ENCODE data around the gene CCDC154. TPM values are rescaled to one million over a fixed set of nuclear protein-coding genes. Genes with fewer than 3 reads are reported as not detected.

The CCDC154 gene
- total RNA-seq, 2 experiments from 2014 or later: 0.85 to 1.1 TPM

DNA sequence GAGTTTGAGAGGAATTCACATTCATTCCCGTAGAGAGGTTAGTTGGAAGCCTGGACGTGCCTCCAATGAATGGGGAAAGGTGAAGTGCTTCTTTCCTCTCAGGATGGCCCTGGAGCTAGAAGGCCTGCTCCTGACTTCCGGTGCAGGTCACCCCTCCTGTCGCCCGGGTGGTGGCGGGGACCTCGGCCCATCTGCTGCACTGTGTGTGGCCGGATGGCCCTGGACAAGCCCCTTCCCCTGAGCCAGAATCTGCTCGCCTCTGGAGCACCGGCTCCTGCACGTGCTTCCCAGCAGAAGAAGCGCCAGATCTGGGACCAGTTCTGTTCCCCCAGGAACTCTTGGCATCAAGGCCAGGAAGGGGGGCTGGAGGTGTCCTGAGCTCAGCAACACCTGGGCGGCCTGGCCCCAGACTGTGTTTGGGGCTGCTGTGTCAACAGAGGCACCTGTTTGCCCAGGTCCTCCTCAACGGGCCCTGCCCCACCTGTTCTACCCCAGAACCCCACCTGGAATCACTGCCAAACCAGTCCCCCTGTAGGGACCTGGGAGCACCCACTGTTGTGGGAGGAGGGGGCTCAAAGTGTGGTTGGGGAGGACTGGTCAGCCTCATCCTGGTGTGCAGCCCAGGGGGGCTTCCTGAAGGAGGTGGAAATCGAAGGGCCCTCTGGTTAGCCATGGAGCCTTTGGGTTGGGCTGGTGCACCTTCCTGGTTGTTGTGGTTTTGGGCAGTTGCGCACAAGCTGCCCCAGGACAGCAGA, 18.6 kb downstream of the CCDC154 start:
- ChIA-PET CTCF (ENCODE audit: unreplicated experiment) (no interaction called here), POLR2A (no interaction called here)
- H2AFZ ChIP-seq (ENCODE audit: low read length): no peak overlapping the region
- BruUV-seq (replicated peaks): no TSS peak
- no peak overlapping the region for H3K4me2 ChIP-seq (ENCODE audit: low read length)
- H3K4me3 ChIP-seq (ENCODE audit: low read depth, low read length, poor library complexity, severe bottlenecking): no peak overlapping the region
- TF ChIP-seq EZH2phosphoT487 (IDR thresholded peaks at IDR 0.05; ENCODE audit: borderline replicate concordance, low read depth, low read length) (no peak), CTCF (conservative IDR thresholded peaks at IDR 0.05; ENCODE audit: low read length) (no peak)
- DNase-seq (ENCODE audit: low spot score): no peak
- H3K79me2 ChIP-seq (ENCODE audit: insufficient read depth, low read depth, low read length): no peaks in the 10 kb centered on the region
- no peaks in the 10 kb centered on the region for H3K36me3 ChIP-seq (ENCODE audit: insufficient read depth, low read length)
- H3K27ac ChIP-seq (ENCODE audit: low read depth, low read length, poor library complexity, severe bottlenecking): no peak overlapping the region
- H3K4me1 ChIP-seq (ENCODE audit: insufficient read depth, low read length, poor library complexity, severe bottlenecking): peaks cover 4% of the 10 kb centered on the region
- peaks cover 5% of the 10 kb centered on the region; the same call in 1 of the 2 replicates for H3K9me3 ChIP-seq (ENCODE audit: low read length)
- H4K20me1 ChIP-seq (ENCODE audit: insufficient read depth, low read length): no peaks in the 10 kb centered on the region
- no peaks in the 10 kb centered on the region for H3K9me2 ChIP-seq (ENCODE audit: insufficient read depth, low read length)
- intact Hi-C loops (cut with micrococcal nuclease; ENCODE audit: unreplicated experiment): loop anchor here (10.0 kb wide), 1 partner anchor 189 kb away; the partner anchor contains the start of genes CRAMP1 and IFT140

- no peaks in the 10 kb centered on the region for H3K9me2 ChIP-seq (ENCODE audit: insufficient read depth, low read length)
- intact Hi-C loops (cut with micrococcal nuclease; ENCODE audit: unreplicated experiment): loop anchor here (10.0 kb wide), 1 partner anchor 191 kb away; the partner anchor contains the start of genes CRAMP1 and IFT140
- peaks cover 15% of the 10 kb centered on the region for H3K79me2 ChIP-seq (ENCODE audit: insufficient read depth, low read depth, low read length)
- no TSS peak for BruUV-seq (replicated peaks)
- DNase-seq (ENCODE audit: low spot score): no peak
- H3K4me3 ChIP-seq (ENCODE audit: low read depth, low read length, poor library complexity, severe bottlenecking): no peak overlapping the region
- H3K4me1 ChIP-seq (ENCODE audit: insufficient read depth, low read length, poor library complexity, severe bottlenecking): peaks cover 12% of the 10 kb centered on the region
- no peak overlapping the region for H3K4me2 ChIP-seq (ENCODE audit: low read length)
- POLR2A ChIA-PET: interaction anchor here (0.7 kb wide), 1 partner anchor 60 kb away, joined by 3 read pairs; no protein-coding TSS in a partner anchor
- peaks cover 8% of the 10 kb centered on the region for H4K20me1 ChIP-seq (ENCODE audit: insufficient read depth, low read length)
- H3K36me3 ChIP-seq (ENCODE audit: insufficient read depth, low read length): peaks cover 2% of the 10 kb centered on the region; the same call in 1 of the 2 replicates
- no peak overlapping the region for H3K27ac ChIP-seq (ENCODE audit: low read depth, low read length, poor library complexity, severe bottlenecking)
- peaks cover 5% of the 10 kb centered on the region; the same call in 1 of the 2 replicates for H3K9me3 ChIP-seq (ENCODE audit: low read length)
- TF ChIP-seq EZH2phosphoT487 (IDR thresholded peaks at IDR 0.05; ENCODE audit: borderline replicate concordance, low read depth, low read length) (no peak), CTCF (conservative IDR thresholded peaks at IDR 0.05; ENCODE audit: low read length) (no peak)
- no peak overlapping the region for H2AFZ ChIP-seq (ENCODE audit: low read length)
- CTCF ChIA-PET (ENCODE audit: unreplicated experiment): interaction anchor here (0.6 kb wide), 1 partner anchor 81 kb away, joined by 5 read pairs; no protein-coding TSS in a partner anchor
Measured at GRCh38 chr16:1424028-1424427, 20.3 kb downstream of the CCDC154 start.

GRCh38 chr16:1422076-1422475, 22.3 kb downstream of the CCDC154 start:
- peaks cover 5% of the 10 kb centered on the region; the same call in 1 of the 2 replicates for H3K9me3 ChIP-seq (ENCODE audit: low read length)
- H3K4me3 ChIP-seq (ENCODE audit: low read depth, low read length, poor library complexity, severe bottlenecking): no peak overlapping the region
- H3K79me2 ChIP-seq (ENCODE audit: insufficient read depth, low read depth, low read length): peaks cover 32% of the 10 kb centered on the region
- H3K4me2 ChIP-seq (ENCODE audit: low read length): no peak overlapping the region
- peaks cover 8% of the 10 kb centered on the region for H4K20me1 ChIP-seq (ENCODE audit: insufficient read depth, low read length)
- no peaks in the 10 kb centered on the region for H3K9me2 ChIP-seq (ENCODE audit: insufficient read depth, low read length)
- no TSS peak for BruUV-seq (replicated peaks)
- H3K4me1 ChIP-seq (ENCODE audit: insufficient read depth, low read length, poor library complexity, severe bottlenecking): peaks cover 22% of the 10 kb centered on the region
- TF ChIP-seq EZH2phosphoT487 (IDR thresholded peaks at IDR 0.05; ENCODE audit: borderline replicate concordance, low read depth, low read length) (no peak), CTCF (conservative IDR thresholded peaks at IDR 0.05; ENCODE audit: low read length) (no peak)
- intact Hi-C loops (cut with micrococcal nuclease; ENCODE audit: unreplicated experiment): loop anchor here (10.0 kb wide), 1 partner anchor 193 kb away; the partner anchor contains the start of genes CRAMP1 and IFT140
- H3K36me3 ChIP-seq (ENCODE audit: insufficient read depth, low read length): peaks cover 17% of the 10 kb centered on the region; the same call in 1 of the 2 replicates
- no peak overlapping the region for H3K27ac ChIP-seq (ENCODE audit: low read depth, low read length, poor library complexity, severe bottlenecking)
- ChIA-PET CTCF (ENCODE audit: unreplicated experiment) (no interaction called here), POLR2A (interaction anchor here (0.7 kb wide), 1 partner anchor 123 kb away, joined by 3 read pairs; no protein-coding TSS in a partner anchor)
- no peak for DNase-seq (ENCODE audit: low spot score)
- H2AFZ ChIP-seq (ENCODE audit: low read length): no peak overlapping the region
